DMS 273 (cell line): ENCODE data around the gene DYNLT3.

Experiments used
- DNase-seq: peaks from one replicate; lab custom pipeline; 2025; ENCODE audit not compliant: unreplicated experiment; lab: John Stamatoyannopoulos, UW

DYNLT3 gene

DNA sequence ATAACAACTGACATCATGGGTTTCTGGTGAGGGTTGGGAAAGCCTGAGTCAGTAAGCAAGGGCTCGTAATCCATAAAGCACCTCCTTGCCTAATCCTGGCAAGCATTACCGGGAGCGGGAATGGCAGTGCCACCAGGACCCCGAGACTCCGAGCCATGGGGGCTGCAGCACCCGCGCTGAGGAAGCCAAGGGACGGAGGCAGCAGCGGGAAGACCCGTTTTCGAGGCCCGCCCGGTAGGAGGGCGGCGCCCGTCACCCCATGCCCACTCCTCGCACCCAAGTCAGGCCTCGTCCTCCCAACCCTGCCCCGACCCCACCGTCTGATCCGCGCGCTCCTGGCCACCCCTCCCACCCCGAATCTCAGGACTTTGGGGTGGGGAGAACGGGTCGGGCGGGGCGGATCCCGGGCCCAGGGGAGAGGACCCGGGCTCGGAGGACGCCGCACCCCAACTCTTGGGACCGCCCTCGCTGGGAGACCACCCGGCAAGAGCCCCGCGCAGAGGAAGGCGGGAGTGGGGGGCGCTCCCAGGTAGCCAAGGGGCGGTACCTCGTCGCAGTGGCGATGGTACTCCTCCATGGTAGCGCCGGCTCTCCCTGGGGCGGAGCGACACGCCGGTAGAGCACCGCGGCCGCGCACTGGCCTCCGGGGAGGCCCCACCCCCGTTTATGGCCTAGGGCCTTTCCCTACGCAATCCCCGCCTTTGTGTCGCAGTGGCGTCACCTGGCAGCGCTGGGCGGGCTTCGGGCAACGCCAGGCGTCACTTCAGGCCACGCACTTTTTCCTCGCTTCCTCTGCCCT is at the start of gene DYNLT3:
DYNLT3 (minus strand) TSS at position 638 of the 799 bp plus-strand sequence; CDS start at position 577, 61 bp downstream.
- DNase-seq: peak; percentile 93

DNA sequence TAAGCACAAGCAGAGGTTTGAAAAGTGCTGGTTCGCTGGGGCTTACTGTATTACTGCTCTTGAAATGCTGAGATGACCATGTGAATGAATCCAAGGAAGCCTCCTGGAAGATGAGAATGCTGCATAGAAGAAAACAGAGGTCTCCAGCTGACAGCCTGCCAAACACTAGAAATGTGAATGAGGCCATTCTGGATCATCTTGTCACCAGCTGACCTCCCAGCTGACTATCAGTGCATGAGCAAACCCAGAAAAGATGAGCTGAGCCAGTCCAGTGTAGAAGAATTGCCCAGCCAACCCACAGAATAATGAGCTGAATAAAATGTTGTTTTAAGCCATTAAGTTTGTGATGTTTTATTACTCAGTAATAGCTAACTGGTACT is 49.1 kb upstream of the DYNLT3 start:
- no peak for DNase-seq

DNA sequence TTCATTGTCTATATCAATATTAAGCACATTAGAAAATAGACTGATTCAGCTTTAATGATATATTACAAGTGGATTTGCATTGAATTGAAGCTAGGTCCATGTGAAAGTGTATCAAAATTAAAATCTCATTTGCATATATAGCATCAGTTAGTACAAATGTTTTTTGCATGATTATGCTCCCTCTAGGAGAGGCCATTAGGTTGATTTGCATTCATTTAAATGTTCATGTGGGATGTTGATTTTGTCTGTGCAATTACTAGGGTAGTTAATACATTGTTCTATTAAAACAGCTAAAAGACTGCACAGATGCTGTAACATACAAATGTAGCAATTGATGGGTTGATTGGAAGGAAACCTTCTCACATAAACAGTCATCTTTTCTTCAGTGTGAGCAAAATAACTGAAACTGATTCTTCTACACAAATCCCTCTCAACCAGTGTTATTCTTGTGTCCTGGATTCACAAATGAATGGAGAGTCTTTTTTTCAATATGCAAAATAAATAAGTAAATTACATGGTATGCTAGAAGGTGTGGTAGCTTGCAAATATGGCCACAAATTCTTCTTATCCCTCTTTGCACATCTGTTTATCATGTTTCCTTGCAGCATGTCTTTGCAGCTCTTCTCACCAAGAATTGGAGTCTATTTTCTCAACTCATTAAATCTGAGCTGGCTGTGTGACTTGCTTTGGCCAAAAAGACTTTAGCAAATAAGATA is 48.6 kb upstream of the DYNLT3 start:
- no peak for DNase-seq

- no peak for DNase-seq
These were observed 47.4 kb upstream of the DYNLT3 start for GRCh38 chrX:37894725-37895124.

GRCh38 chrX:37888010-37888409 is 40.6 kb upstream of the DYNLT3 start:
- no peak for DNase-seq

GRCh38 chrX:37887347-37887746 is 40.0 kb upstream of the DYNLT3 start:
- DNase-seq: no peak

- no peak for DNase-seq
These were observed 35.8 kb upstream of the DYNLT3 start for GRCh38 chrX:37883196-37883595.

DNA sequence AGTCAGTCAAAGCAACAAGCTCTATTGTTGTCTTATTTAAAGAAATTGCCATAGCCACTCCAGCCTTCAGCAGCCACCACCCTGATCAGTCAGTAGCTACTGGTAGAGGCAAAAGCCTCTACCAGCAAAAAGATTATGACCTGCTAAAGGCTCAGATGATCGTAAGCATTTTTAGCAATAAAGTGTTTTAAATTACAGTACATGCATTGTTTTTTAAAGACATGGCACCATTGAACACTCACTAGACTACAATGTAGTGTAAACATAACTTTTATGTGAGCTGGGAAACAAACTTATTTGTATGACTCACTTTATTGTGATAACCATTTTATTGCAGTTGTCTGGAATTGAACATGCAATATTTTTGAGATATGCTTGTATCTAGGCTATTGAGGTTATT is 32.3 kb upstream of the DYNLT3 start:
- no peak for DNase-seq

- no peak for DNase-seq
These were observed 29.3 kb upstream of the DYNLT3 start for GRCh38 chrX:37876716-37877115.

DNA sequence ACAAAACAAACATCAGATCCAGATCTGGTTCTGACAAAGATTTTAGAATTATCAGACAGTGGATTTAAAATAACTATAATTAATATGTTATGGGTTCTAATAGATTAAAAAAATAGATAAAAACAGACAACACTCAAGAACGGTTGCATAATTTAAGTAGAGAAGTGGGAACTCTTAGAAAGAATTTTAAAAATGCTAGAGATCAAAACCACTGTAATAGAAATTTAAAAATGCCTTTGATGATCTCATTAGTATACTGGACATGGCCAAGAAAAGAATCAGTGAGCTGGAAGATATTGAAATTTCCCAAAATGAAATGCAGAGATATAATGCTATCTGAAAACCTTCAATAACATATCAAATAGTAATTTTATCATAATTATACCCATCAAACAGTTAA is 28.3 kb upstream of the DYNLT3 start:
- no peak for DNase-seq

DNA sequence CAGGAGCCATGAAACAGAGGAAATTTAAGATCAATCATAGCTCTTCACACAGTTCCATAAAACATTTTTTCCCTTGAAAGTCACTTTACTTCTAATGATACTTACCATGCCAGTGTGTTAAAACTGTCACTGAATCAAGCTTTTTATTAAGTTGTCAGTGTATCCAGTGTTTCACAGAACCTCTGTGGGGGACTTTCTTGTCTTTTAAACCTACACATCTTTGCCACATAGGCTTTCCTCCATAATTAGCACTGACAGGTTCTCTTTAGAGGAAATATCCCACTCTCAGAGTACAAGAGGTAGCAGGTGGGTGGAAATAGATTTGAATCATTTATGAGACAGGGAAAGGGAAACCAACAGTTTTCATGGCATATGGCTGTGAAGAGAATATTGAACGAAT is 25.8 kb upstream of the DYNLT3 start:
- DNase-seq: no peak

DNA sequence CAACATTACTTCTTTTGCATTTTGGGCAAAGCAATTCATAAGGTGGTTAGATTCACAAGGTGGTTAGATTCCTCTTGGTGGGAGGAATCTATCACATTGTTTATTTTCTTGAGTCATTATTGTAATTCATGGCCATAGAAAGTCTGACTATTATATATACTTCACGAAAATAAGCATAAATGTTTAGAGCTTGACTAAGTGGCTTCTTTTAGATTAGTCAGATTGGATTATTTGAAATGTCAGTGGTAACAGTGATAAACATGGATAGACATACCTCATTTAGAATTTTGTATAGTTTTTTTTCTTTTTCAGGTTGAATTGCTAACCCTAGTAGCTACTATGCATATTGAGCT is 24.9 kb upstream of the DYNLT3 start:
- no peak for DNase-seq

DNA sequence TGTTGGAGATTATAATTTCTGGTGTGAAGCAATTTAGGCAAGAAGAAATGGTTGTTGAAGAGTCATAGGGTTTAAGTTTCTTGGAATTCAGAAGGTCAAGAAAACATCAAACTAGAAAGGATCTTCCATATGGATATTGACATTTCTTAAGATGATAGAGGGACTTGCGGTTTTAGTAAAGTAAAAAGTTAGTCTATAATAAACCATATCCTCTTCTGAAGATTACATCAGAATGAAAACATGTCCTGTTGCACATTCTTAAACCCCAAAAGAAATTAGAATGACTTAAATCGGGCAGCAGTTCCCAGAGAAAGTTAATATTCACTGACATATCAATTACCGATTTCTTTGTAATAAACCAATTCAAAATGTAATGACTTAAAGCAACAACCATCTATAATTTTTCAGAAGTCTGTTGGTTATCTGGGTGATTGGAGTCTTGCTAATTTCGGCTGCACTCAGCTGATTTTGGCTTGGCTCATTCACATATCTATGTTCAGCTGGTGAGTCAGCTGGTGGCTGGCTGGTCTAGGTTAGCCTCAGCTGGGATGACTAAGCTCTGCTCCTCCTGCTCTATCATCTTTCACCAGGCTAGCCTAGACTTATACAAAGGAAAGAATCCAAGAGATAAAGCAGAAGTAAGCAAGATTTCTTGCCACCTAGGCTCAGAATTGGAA is 24.4 kb upstream of the DYNLT3 start:
- peak; percentile 26 for DNase-seq

DNA sequence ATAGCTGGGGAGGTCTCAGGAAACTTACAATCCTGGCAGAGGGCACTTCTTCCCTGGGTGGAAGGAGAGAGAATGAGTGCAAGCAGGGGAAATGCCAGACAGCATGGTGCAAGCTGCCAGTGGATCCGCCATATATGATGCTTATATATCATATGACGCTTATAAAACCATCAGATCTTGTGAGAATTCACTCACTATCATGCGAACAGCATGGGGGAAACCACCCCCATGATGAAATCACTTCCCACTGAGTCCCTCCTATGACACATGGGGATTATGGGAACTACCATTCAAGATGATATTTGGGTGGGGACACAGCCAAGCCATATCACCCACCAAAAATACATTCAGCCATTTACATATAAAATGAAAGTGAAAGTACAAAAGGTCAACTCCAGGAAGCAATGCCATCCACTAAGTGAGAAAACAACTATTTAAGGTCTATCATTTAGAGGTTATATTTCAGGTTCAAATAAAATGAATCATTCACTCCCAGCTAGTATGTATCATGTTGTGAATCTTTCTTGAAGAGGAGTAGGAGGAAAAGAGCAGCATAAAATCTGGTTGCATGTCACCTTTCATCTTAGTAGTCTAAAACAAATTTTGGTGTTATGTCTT is 20.3 kb upstream of the DYNLT3 start:
- DNase-seq: no peak

DNA sequence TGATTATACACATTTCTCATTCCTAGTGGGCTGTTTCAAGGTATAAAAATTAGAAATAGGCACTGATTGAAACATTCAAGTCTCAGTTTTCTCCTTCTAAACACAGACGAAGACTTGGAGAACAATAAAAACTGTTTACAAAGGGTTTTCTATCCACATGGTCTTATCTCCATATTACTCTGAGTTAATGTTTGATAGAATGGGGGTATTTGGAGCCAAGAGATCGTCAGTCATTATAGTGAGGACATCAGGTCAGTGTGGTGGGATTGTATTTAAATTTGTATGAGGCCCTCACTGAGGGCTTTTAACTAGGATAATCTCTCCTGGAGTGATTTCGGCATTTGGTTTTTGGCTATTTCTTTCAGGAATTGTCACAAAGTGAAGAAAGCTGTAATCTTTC is 16.4 kb upstream of the DYNLT3 start:
- DNase-seq: no peak

- no peak for DNase-seq
These were observed 15.5 kb upstream of the DYNLT3 start for GRCh38 chrX:37862851-37863250.

DNA sequence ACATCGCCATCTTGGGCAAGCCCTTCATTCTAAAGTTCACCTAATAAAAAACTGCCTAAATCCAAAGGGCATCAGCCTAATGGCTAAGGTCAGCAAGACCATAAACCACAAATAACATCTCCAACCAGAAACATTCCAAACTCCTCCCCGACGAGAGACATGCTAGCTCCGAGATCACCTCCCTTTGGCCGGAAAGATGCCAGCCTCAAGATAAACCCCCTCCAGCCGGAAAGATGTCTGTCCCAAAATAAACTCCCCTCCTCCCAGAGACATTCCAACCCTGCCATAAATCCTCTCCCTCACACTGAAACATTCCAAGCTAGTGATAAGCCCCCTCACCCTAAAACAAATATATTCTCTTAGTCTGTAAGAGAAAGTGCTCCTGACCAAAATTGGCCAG is 13.3 kb upstream of the DYNLT3 start:
- no peak for DNase-seq

- DNase-seq: no peak
These were observed 7.4 kb upstream of the DYNLT3 start for GRCh38 chrX:37854748-37855147.

- no peak for DNase-seq
These were observed 6.8 kb upstream of the DYNLT3 start for GRCh38 chrX:37854148-37854547.

- DNase-seq: no peak
These were observed 394 bp upstream of the DYNLT3 start for GRCh38 chrX:37847733-37848197.

- no peak for DNase-seq
These were observed 825 bp downstream of the DYNLT3 start for GRCh38 chrX:37846558-37846933.

GRCh38 chrX:37846141-37846540 is 1.2 kb downstream of the DYNLT3 start:
- no peak for DNase-seq
